Measurements from ENCODE around the gene NAV3. TPM values are rescaled to one million over a fixed set of nuclear protein-coding genes. Genes with fewer than 3 reads are reported as not detected.

The NAV3 gene
- total RNA-seq, 1 experiment from 2014 or later: 18.0 TPM

GRCh38 chr12:78037707-78038106 is 207.0 kb downstream of the NAV3 start:
- intact Hi-C loops (cut with micrococcal nuclease; ENCODE audit: unreplicated experiment): no loop called here
- CTCF ChIA-PET: no interaction called here
- H3K9me3 ChIP-seq (ENCODE audit: low read depth, low read length, poor library complexity, severe bottlenecking): no peaks in the 10 kb centered on the region
- H3K4me3 ChIP-seq (ENCODE audit: low read depth, low read length, poor library complexity, severe bottlenecking): no peak overlapping the region
- no peaks in the 10 kb centered on the region for H3K4me1 ChIP-seq (ENCODE audit: insufficient read depth, low read length, poor library complexity, severe bottlenecking)
- POLR2A ChIA-PET (ENCODE audit: low non-redundant PET): no interaction called here
- DNase-seq (ENCODE audit: low spot score): no peak
- no peak for TF ChIP-seq EZH2 (IDR thresholded peaks at IDR 0.05; ENCODE audit: borderline replicate concordance, low read depth, low read length, poor library complexity, severe bottlenecking)
- TF ChIP-seq, protein P1, sequence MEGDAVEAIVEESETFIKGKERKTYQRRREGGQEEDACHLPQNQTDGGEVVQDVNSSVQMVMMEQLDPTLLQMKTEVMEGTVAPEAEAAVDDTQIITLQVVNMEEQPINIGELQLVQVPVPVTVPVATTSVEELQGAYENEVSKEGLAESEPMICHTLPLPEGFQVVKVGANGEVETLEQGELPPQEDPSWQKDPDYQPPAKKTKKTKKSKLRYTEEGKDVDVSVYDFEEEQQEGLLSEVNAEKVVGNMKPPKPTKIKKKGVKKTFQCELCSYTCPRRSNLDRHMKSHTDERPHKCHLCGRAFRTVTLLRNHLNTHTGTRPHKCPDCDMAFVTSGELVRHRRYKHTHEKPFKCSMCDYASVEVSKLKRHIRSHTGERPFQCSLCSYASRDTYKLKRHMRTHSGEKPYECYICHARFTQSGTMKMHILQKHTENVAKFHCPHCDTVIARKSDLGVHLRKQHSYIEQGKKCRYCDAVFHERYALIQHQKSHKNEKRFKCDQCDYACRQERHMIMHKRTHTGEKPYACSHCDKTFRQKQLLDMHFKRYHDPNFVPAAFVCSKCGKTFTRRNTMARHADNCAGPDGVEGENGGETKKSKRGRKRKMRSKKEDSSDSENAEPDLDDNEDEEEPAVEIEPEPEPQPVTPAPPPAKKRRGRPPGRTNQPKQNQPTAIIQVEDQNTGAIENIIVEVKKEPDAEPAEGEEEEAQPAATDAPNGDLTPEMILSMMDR (conservative IDR thresholded peaks at IDR 0.05; ENCODE audit: low read depth, low read length): no peak
- no peaks in the 10 kb centered on the region for H3K27me3 ChIP-seq (replicated peaks; ENCODE audit: insufficient read depth, low read depth, low read length, poor library complexity)
- H3K27ac ChIP-seq (ENCODE audit: low read depth, low read length, poor library complexity, severe bottlenecking): no peak overlapping the region
- no peaks in the 10 kb centered on the region for H3K36me3 ChIP-seq (ENCODE audit: insufficient read depth, low read length, poor library complexity, severe bottlenecking)
- no TSS peak for BruUV-seq (replicated peaks)

GRCh38 chr12:78038541-78038940 is 207.8 kb downstream of the NAV3 start:
- no peaks in the 10 kb centered on the region for H3K4me1 ChIP-seq (ENCODE audit: insufficient read depth, low read length, poor library complexity, severe bottlenecking)
- intact Hi-C loops (cut with micrococcal nuclease; ENCODE audit: unreplicated experiment): no loop called here
- no peaks in the 10 kb centered on the region for H3K27me3 ChIP-seq (replicated peaks; ENCODE audit: insufficient read depth, low read depth, low read length, poor library complexity)
- no peak overlapping the region for H3K27ac ChIP-seq (ENCODE audit: low read depth, low read length, poor library complexity, severe bottlenecking)
- TF ChIP-seq EZH2 (IDR thresholded peaks at IDR 0.05; ENCODE audit: borderline replicate concordance, low read depth, low read length, poor library complexity, severe bottlenecking): no peak
- TF ChIP-seq, protein P1 (conservative IDR thresholded peaks at IDR 0.05; ENCODE audit: low read depth, low read length): no peak
- no TSS peak for BruUV-seq (replicated peaks)
- no peaks in the 10 kb centered on the region for H3K36me3 ChIP-seq (ENCODE audit: insufficient read depth, low read length, poor library complexity, severe bottlenecking)
- no peaks in the 10 kb centered on the region for H3K9me3 ChIP-seq (ENCODE audit: low read depth, low read length, poor library complexity, severe bottlenecking)
- H3K4me3 ChIP-seq (ENCODE audit: low read depth, low read length, poor library complexity, severe bottlenecking): no peak overlapping the region
- no peak for DNase-seq (ENCODE audit: low spot score)
- POLR2A ChIA-PET (ENCODE audit: low non-redundant PET): no interaction called here
- CTCF ChIA-PET: no interaction called here

- intact Hi-C loops (cut with micrococcal nuclease; ENCODE audit: unreplicated experiment): no loop called here
- Histone ChIP-seq H3K27me3 (replicated peaks; ENCODE audit: insufficient read depth, low read depth, low read length, poor library complexity) (no peaks in the 10 kb centered on the region), H3K9me3 (ENCODE audit: low read depth, low read length, poor library complexity, severe bottlenecking) (no peaks in the 10 kb centered on the region), H3K36me3 (ENCODE audit: insufficient read depth, low read length, poor library complexity, severe bottlenecking) (no peaks in the 10 kb centered on the region), H3K4me1 (ENCODE audit: insufficient read depth, low read length, poor library complexity, severe bottlenecking) (no peaks in the 10 kb centered on the region), H3K4me3 (ENCODE audit: low read depth, low read length, poor library complexity, severe bottlenecking) (no peak overlapping the region), H3K27ac (ENCODE audit: low read depth, low read length, poor library complexity, severe bottlenecking) (no peak overlapping the region)
- ChIA-PET CTCF (no interaction called here), POLR2A (ENCODE audit: low non-redundant PET) (no interaction called here)
- no peak for TF ChIP-seq EZH2 (IDR thresholded peaks at IDR 0.05; ENCODE audit: borderline replicate concordance, low read depth, low read length, poor library complexity, severe bottlenecking)
- TF ChIP-seq, protein P1 (conservative IDR thresholded peaks at IDR 0.05; ENCODE audit: low read depth, low read length): no peak
- no TSS peak for BruUV-seq (replicated peaks)
- DNase-seq (ENCODE audit: low spot score): no peak
These were observed 208.3 kb downstream of the NAV3 start for GRCh38 chr12:78038986-78039385.

All from A673 (cell line).